HG03460 (cell line): ENCODE data around the gene SMARCA4.
"Not testable (repeated sequence)": the region's sequence is repeated elsewhere in the genome, so short reads cannot be mapped to it uniquely, and the experiment has no call there.

Experiments used
- ATAC-seq: cut with Tn5 transposase; IDR thresholded peaks from one replicate; pipeline ENCODE4 v1.9.1; 2021; ENCODE audit not compliant: unreplicated experiment

The SMARCA4 gene

DNA sequence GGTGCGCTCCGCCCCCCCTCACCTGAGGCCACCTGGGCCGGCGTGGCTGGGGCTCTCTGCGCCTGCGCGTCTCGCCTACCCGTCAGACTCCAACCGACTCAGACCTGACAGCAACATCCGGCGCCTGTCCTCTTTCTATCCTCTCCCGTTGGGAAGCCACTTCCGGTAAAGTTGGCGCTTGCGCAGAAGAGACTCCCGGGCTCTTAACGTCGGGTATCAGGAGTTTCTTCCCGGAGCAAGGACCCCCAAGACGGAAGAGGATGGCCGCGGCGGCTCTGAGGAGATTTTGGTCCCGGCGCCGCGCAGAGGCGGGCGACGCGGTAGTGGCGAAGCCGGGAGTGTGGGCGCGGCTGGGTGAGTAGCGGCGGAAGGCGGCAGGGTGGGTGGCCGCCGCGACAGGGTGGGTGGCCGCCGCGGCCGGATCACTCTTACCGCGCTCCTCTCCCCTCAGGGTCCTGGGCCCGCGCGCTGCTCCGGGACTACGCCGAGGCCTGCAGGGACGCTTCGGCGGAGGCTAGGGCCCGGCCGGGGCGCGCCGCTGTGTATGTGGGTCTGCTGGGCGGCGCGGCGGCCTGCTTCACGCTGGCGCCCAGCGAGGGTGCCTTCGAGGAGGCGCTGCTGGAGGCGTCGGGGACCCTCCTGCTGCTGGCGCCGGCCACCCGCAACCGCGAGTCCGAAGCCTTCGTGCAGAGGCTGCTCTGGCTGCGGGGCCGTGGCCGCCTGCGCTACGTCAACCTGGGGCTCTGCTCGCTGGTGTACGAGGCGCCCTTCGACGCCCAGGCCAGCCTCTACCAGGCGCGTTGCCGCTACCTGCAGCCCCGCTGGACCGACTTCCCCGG is 32.0 kb upstream of the SMARCA4 start, which contains the start of the genes TIMM29 and YIPF2:
TSS of gene TIMM29 (plus strand) at position 249 of the 839 bp plus-strand sequence. CDS start at position 261, 12 bp downstream.
TSS of gene YIPF2 (minus strand) at position 77 of the 839 bp plus-strand sequence. CDS start 229 bp downstream, outside the sequence.
- peak; percentile 71 for ATAC-seq

DNA sequence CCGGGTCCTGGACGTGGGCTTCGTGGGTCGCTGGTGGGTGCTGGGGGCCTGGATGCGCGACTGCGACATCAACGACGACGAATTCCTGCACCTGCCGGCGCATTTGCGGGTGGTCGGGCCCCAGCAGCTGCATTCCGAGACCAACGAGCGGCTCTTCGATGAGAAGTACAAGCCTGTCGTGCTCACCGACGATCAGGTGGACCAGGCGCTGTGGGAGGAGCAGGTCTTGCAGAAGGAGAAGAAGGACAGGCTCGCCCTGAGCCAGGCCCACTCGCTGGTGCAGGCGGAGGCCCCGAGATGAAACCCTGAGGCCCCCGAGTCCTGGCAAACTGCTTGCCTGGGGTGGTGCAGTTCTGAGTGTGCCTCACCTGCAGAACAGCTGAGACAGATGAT is 31.4 kb upstream of the SMARCA4 start:
- no peak for ATAC-seq

DNA sequence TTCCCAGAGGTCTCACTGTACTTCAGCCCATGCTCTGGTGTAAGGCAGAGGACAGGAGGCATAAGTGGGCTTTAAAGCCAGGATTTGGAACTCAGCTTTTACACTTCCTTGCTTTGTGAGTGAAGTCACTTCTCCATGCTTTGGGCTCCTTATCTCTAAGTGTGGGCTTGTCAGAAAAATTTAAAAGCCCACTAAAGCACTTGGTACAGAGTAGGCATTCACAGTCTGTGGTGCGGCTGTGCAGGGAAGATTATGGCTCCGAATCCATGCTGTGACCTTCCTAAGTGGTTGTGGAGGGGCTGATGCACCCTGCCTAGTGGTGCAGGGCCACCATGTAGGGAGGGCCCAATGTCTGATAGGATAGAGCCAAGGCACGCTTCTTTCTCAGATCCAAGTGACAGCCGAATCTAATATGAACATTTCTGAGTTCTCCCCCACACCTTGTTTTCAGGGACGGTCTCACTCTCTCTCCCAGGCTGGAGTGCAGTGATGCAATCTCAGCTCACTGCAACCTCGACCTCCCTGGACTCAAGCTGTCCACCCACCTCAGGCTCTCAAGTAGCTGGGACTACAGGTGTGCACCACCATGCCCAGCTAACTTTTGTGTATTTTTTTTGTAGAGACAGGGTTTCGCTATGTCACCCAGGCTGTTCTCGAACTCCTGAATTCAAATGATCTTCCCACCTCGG is 25.3 kb upstream of the SMARCA4 start:
- ATAC-seq: no peak

DNA sequence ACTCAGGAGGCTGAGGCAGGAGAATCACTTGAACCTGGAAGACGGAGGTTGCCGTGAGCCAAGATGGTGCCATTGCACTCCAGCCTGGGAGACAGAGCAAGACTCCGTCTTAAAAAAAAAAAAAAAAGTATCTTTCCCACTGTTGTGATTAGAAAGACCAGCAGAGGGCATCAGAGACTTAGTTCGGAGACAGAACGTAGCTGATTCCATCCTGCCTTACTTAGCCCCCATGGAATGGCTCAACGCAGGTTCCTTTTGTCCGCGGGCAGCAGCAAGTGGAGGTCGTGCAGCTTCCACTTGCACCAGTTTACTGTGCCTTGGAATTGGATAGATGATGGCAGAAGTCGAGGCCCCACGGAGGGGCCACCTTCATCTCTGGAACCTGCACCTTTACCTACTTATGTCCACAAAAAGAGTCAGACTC is 24.2 kb upstream of the SMARCA4 start:
- ATAC-seq: no peak

DNA sequence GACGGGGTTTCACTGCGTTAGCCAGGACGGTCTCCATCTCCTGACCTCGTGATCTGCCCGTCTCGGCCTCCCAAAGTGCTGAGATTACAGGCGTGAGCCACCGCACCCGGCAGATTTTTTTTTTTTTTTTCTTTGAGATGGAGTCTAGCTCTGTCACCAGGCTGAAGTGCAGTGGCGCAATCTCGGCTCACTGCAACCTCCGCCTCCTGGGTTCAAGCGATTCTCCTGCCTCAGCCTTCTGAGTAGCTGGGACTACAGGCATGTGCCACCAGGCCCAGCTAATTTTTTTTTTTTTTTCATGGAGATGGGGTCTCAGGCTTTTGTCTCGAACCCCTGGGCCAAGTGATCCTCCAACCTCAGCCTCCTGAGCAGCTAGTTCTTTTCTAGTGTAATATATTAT is 19.2 kb upstream of the SMARCA4 start:
- not testable (repeated sequence) for ATAC-seq

DNA sequence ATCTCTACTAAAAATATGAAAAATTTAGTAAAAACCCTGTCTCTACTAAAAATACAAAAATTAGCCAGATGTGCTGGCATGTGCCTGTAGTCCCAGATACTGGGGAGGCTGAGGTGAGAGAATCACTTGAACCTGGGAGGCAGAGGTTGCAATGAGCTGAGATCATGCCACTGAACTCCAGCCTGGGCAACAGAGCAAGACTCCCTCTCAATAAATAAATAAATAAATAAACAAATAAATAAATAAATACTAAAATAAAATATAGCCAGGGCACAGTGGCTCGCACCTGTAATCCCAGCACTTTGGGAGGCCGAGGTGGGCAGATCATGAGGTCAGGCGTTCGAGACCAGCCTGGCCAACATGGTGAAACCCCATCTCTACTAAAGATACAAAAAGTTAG is 17.4 kb upstream of the SMARCA4 start:
- ATAC-seq: not testable (repeated sequence)

DNA sequence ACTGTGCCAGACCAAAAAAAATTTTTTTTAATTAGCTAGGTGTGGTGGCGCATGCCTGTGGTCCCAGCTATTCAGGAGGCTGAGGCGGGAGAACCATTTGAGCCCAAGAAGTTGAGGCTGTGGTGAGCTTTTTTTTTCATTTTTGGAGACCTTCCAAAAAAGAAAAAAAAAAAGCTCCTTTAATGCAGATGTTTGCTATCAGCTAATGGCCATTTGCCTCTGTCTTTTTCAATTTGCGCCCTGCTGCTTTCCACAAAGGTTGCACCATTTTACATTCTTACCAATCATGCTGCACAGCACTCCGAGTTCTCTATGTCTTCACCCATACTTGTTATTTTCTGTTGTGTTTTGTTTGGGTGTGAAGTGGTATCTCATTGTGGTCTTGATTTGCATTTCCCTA is 15.6 kb upstream of the SMARCA4 start:
- ATAC-seq: no peak

DNA sequence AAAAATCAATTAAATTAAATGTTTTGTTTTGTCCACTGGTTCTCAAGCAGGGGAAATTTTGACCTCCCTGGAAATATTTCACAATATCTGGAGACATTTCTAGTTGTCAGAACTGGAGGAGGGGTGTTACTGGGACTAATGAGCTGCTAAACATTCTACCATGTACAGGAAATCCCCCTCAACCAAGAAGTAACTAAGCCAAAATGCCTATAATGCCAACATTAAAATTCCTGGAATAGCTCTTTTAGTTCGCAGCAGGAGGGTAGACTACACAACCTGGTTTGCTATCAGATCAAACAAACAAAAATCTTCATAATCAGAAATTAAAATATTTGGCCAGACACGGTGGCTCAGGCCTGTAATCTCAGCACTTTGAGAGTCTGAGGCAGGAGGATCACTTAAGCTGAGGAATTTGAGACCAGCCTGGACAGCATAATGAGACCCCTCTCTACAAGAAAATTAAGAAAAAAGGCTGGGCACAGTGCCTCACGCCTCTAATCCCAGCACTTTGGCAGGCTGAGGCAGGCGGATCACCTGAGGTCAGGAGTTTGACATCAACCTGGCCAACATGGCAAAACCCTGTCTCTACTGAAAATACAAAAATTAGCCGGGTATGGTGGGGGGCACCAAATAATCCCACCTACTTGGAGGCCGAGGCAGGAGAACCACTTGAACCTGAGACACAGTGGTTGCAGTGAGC is 13.7 kb upstream of the SMARCA4 start:
- ATAC-seq: no peak

DNA sequence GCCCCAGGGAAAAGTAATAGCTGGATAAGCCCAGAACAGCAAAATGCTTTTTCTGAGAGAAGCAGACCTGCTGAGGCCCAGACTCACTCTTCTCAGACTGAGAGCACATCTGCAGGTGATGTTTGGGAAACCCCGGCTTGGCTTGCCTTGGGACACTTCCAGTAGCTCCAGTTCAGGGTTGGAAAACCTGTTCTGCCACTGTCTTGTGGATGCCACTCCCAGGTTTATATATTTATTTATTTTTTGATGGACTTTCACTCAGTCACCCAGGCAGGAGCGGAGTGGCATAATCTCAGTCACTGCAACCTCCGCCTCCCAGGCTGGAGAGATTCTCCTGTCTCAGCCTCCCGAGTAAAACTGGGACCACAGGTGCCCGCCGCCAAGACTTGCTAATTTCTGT is 8.0 kb upstream of the SMARCA4 start:
- ATAC-seq: no peak

DNA sequence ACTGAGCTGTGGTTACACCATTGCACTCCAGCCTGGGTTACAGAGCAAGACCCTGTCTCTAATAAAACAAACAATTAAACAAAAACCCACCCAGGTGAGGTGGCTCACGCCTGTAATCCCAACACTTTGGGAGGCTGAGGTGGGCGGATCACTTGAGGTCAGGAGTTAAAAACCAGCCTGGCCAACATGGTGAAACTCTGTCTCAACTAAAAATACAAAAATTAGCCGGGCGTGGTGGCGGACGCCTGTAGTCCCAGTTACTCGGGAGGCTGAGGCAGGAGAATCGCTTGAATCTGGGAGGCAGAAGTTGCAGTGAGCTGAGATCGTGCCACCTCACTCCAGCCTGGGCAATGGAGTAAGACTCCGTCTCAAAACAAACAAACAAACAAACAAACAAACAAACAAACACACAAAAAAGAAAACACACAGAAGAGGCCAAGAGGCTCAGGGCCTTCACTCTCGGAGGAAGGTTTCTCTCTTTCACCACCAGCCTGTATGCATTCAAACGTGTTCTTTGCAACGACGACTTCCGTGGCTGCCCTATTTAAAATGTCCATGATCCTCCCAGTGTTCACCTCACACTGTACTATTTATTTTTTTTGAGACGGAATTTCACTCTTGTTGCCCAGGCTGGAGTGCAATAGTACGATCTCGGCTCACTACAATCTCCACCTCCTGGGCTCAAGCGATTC is 1.4 kb upstream of the SMARCA4 start:
- not testable (repeated sequence) for ATAC-seq

DNA sequence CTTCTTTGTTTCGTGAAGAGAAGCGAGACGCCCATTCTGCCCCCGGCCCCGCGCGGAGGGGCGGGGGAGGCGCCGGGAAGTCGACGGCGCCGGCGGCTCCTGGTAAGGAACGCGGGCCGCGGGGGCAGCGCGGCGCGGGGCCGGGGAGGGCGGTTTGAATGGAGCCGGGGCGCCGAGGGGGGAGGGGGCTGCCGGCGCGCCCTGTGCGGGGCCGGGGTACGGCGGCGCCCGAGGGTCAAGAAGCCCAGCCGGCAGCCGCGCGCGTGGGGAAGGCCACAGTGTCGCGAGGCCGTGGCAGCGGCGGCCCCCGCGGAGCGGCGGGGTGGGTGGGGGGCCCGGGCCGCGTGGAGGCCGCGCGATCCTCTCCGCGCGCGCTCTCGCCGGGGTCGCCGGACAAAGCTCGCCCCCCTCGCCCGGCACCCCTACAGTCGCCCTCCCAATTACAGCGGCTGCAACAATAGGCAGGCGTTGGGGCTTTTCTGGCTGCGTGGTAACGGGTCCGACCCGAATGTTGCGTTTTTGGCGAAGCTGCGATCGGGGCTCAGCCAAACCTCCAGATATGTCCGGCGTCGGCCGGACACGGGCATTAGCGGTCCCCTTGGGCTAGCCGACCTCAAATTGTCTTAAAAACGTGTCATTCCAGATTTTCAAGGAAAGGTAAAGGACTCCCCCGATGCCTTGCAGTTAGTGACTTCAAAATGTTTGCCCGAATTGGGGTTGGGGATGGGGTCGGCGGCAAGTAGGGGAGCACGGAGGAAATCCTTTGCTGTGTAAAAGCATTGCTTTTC is 437 bp downstream of the SMARCA4 start:
- ATAC-seq: peak; percentile 30

DNA sequence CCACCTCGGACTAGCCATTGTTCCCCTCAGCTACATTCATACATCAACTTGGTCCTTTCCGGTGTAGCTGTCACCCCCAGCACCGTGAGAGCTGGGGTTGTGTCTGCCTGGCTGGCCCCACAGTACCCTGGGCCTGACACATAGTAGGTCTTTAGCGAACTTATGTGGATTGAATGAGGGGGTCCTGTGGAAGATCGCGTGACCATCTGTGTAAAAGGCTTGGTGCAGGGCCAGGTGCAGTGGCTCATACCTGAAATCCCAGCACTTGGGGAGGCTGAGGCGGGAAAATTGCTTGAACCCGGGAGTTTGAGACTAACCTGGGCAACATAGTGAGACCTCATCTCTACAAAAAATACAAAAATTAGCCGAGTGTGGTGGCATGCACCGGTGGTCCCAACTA is 2.0 kb downstream of the SMARCA4 start:
- no peak for ATAC-seq

DNA sequence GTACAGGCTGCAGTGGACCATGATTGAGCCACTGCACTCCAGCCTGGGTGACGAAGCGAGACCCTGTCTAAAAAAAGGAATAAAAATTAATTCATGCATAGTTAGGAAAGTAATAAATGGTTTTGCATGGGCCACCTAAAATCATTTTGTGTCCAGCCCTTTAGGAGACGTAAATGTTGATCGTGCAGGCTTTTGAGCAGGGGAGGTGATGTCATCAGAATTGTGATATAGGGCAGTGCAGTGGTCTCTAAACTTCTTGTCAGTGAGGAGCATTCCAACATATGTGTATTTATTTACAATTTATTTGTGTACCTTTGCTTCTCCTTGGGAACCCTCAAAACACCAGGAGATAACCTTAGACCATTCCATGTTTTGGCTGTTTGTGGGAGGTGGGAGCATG is 3.0 kb downstream of the SMARCA4 start:
- no peak for ATAC-seq

DNA sequence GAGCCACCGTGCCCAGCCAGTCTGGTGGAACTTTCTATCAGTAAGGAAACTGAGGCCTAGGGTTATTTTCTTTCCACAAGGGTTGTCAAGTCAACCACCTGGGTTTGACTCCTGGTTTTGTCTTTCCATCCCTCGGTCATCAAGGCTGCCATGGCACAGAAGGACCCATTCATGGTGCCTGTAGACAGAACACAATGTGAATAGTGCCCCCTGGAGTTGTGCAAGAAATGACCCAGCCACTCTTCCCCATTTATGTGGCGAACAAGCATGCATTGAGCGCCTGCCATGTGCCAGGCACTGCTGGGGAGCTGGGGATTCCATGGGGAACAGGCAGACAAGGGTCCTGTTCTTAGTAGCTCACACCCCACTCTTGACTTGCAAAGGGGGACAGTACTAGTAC is 4.1 kb downstream of the SMARCA4 start:
- ATAC-seq: no peak

DNA sequence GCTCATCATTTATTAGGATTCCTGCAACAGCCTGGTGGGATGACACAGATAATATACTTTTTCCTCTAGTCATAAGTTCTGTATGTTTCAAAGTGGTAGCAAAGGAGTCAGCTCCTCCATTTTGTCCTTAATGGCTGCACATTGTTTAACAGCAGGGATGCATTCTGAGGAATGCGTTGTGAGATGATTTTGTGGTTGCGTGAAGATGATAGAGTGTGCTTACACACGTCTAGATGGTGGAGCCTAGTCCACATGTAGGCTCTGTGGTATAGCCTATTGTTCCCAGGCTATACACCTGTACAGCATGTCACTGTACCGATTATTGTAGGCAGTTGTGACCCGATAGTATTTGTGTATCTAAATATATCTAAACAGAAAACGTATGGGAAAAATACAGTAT is 4.6 kb downstream of the SMARCA4 start:
- no peak for ATAC-seq

DNA sequence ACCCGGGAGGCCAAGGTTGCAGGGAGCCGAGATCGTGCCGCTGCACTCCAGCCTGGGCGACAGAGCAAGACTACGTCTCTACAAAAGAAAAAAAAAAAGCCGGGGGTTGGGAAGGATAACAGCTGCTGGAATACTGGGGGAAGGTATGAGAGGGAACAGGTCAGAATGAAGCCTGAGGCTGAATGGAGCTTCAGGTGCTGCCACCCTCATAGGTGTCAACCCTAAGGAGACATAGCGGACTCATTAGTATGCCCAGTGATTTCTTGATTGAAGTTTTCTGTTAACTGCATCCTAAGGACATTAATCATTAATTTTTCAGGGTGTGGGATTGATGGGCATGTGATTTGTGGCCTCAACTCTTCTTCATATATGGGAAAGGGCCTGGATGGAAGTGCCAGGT is 6.0 kb downstream of the SMARCA4 start:
- ATAC-seq: no peak

DNA sequence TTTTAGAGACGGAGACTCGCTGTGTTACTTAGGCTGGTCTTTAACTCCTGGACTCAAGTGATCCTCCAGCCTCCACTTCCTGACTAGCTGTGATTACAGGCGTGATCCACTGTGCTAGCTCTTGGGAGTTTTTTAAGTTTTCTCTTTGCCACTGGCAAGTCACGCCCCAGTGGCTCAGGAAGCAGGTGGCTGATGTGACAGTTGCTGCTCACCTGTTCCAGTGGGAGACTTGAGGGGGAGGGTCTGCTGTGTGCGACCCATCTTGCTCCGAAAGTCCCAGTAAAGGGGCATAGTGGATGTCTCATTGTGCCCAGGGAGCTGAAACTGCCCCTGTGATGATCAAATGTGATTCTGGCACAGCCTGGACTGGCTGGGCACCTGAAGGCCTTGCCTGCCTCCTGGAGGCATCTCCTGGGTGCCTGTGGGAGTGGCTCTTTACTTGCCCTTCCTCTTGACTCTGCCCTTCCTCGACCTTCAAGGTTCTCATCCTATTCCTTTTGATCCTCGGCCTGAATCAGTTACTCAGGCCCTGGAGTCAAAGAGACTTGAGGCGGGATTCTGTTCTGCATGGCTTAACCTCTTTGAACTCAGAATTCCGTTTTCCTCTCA is 7.8 kb downstream of the SMARCA4 start:
- ATAC-seq: no peak

DNA sequence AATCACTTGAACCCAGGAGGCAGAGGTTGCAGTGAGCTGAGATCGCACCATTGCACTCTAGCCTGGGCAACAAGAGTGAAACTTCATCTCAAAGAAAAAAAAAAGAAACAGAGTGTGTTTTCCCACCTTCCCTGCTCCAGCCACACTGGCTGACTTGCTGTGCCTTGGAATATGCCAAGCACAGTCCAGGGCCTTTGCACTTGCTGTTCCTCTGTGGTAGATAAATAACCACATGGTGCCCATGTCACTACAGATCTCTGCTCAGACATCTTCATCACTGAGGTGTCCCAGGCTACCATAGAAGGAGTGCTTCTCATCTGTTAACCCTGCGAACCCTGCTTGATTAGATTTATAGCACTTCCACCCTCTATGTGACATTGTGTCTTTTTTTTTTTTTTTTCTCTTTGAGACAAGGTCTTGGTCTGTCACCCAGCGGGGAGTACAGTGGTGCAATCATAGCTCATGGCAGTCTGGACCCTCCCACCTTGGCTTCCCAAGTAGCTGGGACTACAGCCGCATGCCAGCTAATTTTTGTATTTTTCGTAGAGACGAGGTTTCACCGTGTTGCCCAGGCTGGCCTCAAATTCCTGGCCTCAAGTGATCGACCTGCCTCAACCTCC is 10.4 kb downstream of the SMARCA4 start:
- no peak for ATAC-seq

DNA sequence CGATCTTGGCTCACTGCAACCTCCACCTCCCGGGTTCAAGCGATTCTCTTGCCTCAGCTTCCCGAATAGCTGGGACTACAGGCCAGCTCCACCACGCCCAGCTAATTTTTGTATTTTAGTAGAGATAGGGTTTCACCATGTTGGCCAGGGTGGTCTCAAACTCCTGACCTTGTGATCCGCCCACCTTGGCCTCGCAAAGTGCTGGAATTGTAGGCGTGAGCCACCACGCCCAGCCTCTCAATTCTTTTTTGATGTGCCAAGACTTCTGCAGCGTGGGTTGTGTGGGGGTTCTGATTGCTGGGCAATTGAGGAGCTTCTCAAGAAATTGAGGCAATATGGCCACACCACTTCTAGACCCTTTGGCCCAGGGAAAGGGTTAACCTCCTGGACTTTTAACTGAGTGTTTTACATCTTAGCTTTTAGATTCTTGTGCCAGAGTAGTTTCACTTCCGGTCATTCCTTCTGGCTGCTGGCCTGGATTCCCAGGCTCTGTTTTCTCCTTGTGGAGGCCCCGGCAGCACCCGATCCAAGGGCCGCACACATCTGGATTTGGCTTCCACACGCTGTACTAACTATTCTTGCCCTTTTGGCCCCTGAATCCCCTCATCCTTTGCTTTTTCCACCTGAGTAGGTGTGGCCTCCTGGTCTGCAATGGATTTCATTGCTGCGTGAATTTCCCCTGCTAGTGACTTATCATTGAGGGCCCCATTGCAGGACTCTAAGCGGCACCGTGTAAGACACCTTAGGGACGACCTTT is 14.7 kb downstream of the SMARCA4 start:
- ATAC-seq: no peak
